Testis (tissue), 3 donors: ENCODE data around the gene GFOD1. TPM values are rescaled to one million over a fixed set of nuclear protein-coding genes. Genes with fewer than 3 reads are reported as not detected.

Experiments
- DNase-seq: peaks from one replicate; pipeline ENCODE4 v3.0.0-alpha.2; 2019
- H3K27ac ChIP-seq, 2 donors: fragments of 200-600 bp; sonication (generic); one replicate each; pipeline ENCODE4 v1.5.1; 2019
- H3K27me3 ChIP-seq: fragments of 200-600 bp; sonication (generic); one replicate; pipeline ENCODE4 v1.5.1; 2019
- H3K36me3 ChIP-seq: fragments of 200-600 bp; sonication (generic); one replicate; pipeline ENCODE4 v1.5.1; 2017; ENCODE audit warnings: low read depth; ENCODE audit errors: missing control alignments
- H3K4me1 ChIP-seq: fragments of 200-600 bp; sonication (generic); one replicate; pipeline ENCODE4 v1.5.1; 2019
- H3K4me3 ChIP-seq, 2 donors: fragments of 200-600 bp; sonication (generic); one replicate each; pipeline ENCODE4 v1.5.1; 2017 to 2019
- H3K9me3 ChIP-seq: fragments of 200-600 bp; sonication (generic); one replicate; pipeline ENCODE4 v1.5.1; 2017
- CTCF ChIP-seq, 3 experiments: fragments of 450-650 bp in 2 of 3; fragments of 200-600 bp in 1 of 3; sonication (generic) in 1 of 3; IDR thresholded peaks; one replicate each; pipeline ENCODE4 v1.5.1; 2016 to 2019; ENCODE audit warnings: antibody characterized with exemption in 3 of 3, mild to moderate bottlenecking in 2 of 3, moderate library complexity in 1 of 3
- POLR2A ChIP-seq: fragments of 450-650 bp; IDR thresholded peaks from one replicate; pipeline ENCODE4 v1.6.1; 2017; ENCODE audit warnings: antibody characterized with exemption, mild to moderate bottlenecking, moderate library complexity
- WGBS, 2 donors: methylation state at CpG; one replicate each; pipeline ENCODE4 v1.1.5; 2018; 5-methylcytosine and 5-hydroxymethylcytosine counted together
- intact Hi-C: fragments of 100-400 bp; cut with DNase I; formaldehyde crosslinking; loops from one replicate; pipeline ENCODE4 v1.15.1; 2023; ENCODE audit warnings: low total_unique reads
- polyA plus RNA-seq: library from polyadenylated mRNA; stranded (reverse); fragments of 350-450 nt; fragmentation: Illumina TruSeq; extraction: RNeasy Lipid Tissue Mini Kit (QIAGEN cat#74804); gene quantifications from one replicate; pipeline ENCODE4 v1.2.3, GENCODE V29; 2014; ENCODE audit warnings: low read depth, low replicate concordance; ENCODE audit not compliant: insufficient read depth
- total RNA-seq, 2 donors: library from RNA; depleted of rRNA; stranded (reverse); fragments of >200 nt; gene quantifications; one replicate each; pipeline ENCODE4 v1.2.3, GENCODE V29; 2016

The GFOD1 gene
- total and polyA plus RNA-seq, 3 donors from 2014 or later, result 2.5 to 5.4 (median 5.0) TPM

GRCh38 chr6:13315896-13316295 lies 171.5 kb downstream of the GFOD1 start:
- intact Hi-C loops, result no loop called here
- Histone ChIP-seq H3K4me1 (no peaks in the 10 kb centered on the region), H3K27ac (no peak overlapping the region), H3K36me3 (no peaks in the 10 kb centered on the region), H3K4me3 (no peak overlapping the region), H3K27me3 (no peaks in the 10 kb centered on the region), H3K9me3 (no peaks in the 10 kb centered on the region)
- no peak for TF ChIP-seq POLR2A
- no peak for TF ChIP-seq CTCF (IDR thresholded peaks at IDR 0.05)
- 96 to 97% methylated on average over 5 of the region's 5 CpGs for WGBS, 2 donors
- DNase-seq, result no peak

GRCh38 chr6:13314806-13315205 lies 172.6 kb downstream of the GFOD1 start:
- no peaks in the 10 kb centered on the region for H3K36me3 ChIP-seq
- no peak overlapping the region for H3K27ac ChIP-seq
- no peaks in the 10 kb centered on the region for H3K9me3 ChIP-seq
- intact Hi-C loops, result no loop called here
- no peaks in the 10 kb centered on the region for H3K4me1 ChIP-seq
- no peak overlapping the region for H3K4me3 ChIP-seq
- TF ChIP-seq CTCF (IDR thresholded peaks at IDR 0.05) (no peak), POLR2A (no peak)
- DNase-seq, result no peak
- no peaks in the 10 kb centered on the region for H3K27me3 ChIP-seq

- Histone ChIP-seq H3K27ac (no peak overlapping the region), H3K9me3 (no peaks in the 10 kb centered on the region), H3K36me3 (no peaks in the 10 kb centered on the region), H3K4me1 (no peaks in the 10 kb centered on the region), H3K27me3 (no peaks in the 10 kb centered on the region), H3K4me3 (no peak overlapping the region)
- intact Hi-C loops, result no loop called here
- TF ChIP-seq POLR2A, result no peak
- no peak for DNase-seq
- 22 to 91% methylated on average over 1 of the region's 1 CpG for WGBS, 2 donors
Observed at GRCh38 chr6:13311155-13311554, 176.2 kb downstream of the GFOD1 start.

- intact Hi-C loops, result no loop called here
- no peak for DNase-seq
- Histone ChIP-seq H3K9me3 (no peaks in the 10 kb centered on the region), H3K4me1 (no peaks in the 10 kb centered on the region), H3K27me3 (no peaks in the 10 kb centered on the region), H3K27ac (no peak overlapping the region), H3K4me3 (no peak overlapping the region), H3K36me3 (no peaks in the 10 kb centered on the region)
- 86 to 87% methylated on average over 1 of the region's 1 CpG for WGBS, 2 donors
- TF ChIP-seq CTCF (IDR thresholded peaks at IDR 0.05) (no peak), POLR2A (no peak)
Observed at GRCh38 chr6:13308332-13308731, 179.1 kb downstream of the GFOD1 start.

Other genes starting within 250 kb of the GFOD1 start
- 10 to 100 TPM; 24.2 to 28.0 TPM for gene TBC1D7, start 159.1 kb downstream of the GFOD1 start, total RNA-seq
- 48.0 TPM for gene TBC1D7, start 159.1 kb downstream of the GFOD1 start, polyA plus RNA-seq
- 10 to 100 TPM; 15.7 to 22.1 TPM for gene SIRT5, start 87.0 kb upstream of the GFOD1 start, total RNA-seq
- 11.2 TPM for gene SIRT5, start 87.0 kb upstream of the GFOD1 start, polyA plus RNA-seq
- 10 to 100 TPM; 87.6 to 92.9 TPM for gene NOL7, start 127.7 kb upstream of the GFOD1 start, total RNA-seq
- 74.4 TPM for gene NOL7, start 127.7 kb upstream of the GFOD1 start, polyA plus RNA-seq
- gene RANBP9, start 224.2 kb upstream of the GFOD1 start, total RNA-seq, result 100 to 1,000 TPM; 114 to 131 TPM
- gene RANBP9, start 224.2 kb upstream of the GFOD1 start, polyA plus RNA-seq, result 265 TPM